ENCODE measurements around the gene IRAK4.

The IRAK4 gene

GRCh38 chr12:43763769-43764168, 5.0 kb downstream of the IRAK4 start:
- DNase-seq (ENCODE audit: low read depth), result no peak
- no peak overlapping the region for H3K4me3 ChIP-seq (ENCODE audit: low read depth, low read length)
- no peak for TF ChIP-seq CTCF (conservative IDR thresholded peaks at IDR 0.05; ENCODE audit: low read depth, low read length)

GRCh38 chr12:43764528-43764927, 5.8 kb downstream of the IRAK4 start:
- no peak overlapping the region for H3K4me3 ChIP-seq (ENCODE audit: low read depth, low read length)
- no peak for DNase-seq (ENCODE audit: low read depth)
- no peak for TF ChIP-seq CTCF (conservative IDR thresholded peaks at IDR 0.05; ENCODE audit: low read depth, low read length)

- H3K4me3 ChIP-seq (ENCODE audit: low read depth, low read length), result no peak overlapping the region
- DNase-seq (ENCODE audit: low read depth), result peak; percentile 57
- no peak for TF ChIP-seq CTCF (conservative IDR thresholded peaks at IDR 0.05; ENCODE audit: low read depth, low read length)
Observed at GRCh38 chr12:43766291-43766690, 7.5 kb downstream of the IRAK4 start.

GRCh38 chr12:43776498-43776897, 17.7 kb downstream of the IRAK4 start:
- TF ChIP-seq CTCF (conservative IDR thresholded peaks at IDR 0.05; ENCODE audit: low read depth, low read length), result peak; percentile 55
- DNase-seq (ENCODE audit: low read depth), result peak; percentile 58

GRCh38 chr12:43786899-43787693, 28.3 kb downstream of the IRAK4 start:
- H3K4me3 ChIP-seq (ENCODE audit: low read depth, low read length), result no peak overlapping the region
- DNase-seq (ENCODE audit: low read depth), result peak; percentile 5
- no peak for TF ChIP-seq CTCF (conservative IDR thresholded peaks at IDR 0.05; ENCODE audit: low read depth, low read length)

More at GRCh38 chr12:43776498-43776897, 17.7 kb downstream of the IRAK4 start:
- H3K4me3 ChIP-seq (ENCODE audit: low read depth, low read length), result no peak overlapping the region

- peak; percentile 68 for DNase-seq (ENCODE audit: low read depth)
- no peak for TF ChIP-seq CTCF (conservative IDR thresholded peaks at IDR 0.05; ENCODE audit: low read depth, low read length)
- no peak overlapping the region for H3K4me3 ChIP-seq (ENCODE audit: low read depth, low read length)
Observed at GRCh38 chr12:43789941-43790340, 31.2 kb downstream of the IRAK4 start.

GRCh38 chr12:43795716-43796280, 37.0 kb downstream of the IRAK4 start:
- no peak overlapping the region for H3K4me3 ChIP-seq (ENCODE audit: low read depth, low read length)
- no peak for TF ChIP-seq CTCF (conservative IDR thresholded peaks at IDR 0.05; ENCODE audit: low read depth, low read length)
- peak; percentile 66 for DNase-seq (ENCODE audit: low read depth)
